ENCODE results near the gene CAPN12.
"Not testable (repeated sequence)": the region's sequence is repeated elsewhere in the genome, so short reads cannot be mapped to it uniquely, and the experiment has no call there.

The CAPN12 gene

GRCh38 chr19:38744298-38744681 is at the start of gene CAPN12:
TSS of gene CAPN12 (minus strand) at chr19:38744474. CDS start at chr19:38744165, 309 bp downstream.
- no peak for DNase-seq (ENCODE audit: low spot score)

GRCh38 chr19:38793671-38794070 is 49.4 kb upstream of the CAPN12 start:
- no peak for DNase-seq (ENCODE audit: low spot score)

DNA sequence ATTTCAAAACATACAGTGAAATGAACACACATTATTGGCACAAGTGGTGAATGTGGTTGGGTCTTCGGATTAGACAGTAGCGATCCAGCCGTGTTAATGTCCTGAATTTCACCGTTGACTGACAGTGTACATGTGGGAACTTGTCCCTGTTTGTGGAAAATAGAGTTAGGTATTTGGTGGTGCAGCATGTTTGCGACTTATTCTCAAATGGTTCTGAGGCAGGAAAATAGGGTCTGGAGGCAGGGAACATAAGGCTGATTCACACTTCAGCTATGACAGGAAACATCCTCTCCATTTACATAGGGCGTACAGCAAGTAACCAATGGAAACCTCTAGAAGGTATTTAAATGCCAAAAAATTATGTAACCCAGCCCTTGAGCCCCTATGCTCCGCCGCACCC is 48.9 kb upstream of the CAPN12 start:
- DNase-seq (ENCODE audit: low spot score) = no peak

DNA sequence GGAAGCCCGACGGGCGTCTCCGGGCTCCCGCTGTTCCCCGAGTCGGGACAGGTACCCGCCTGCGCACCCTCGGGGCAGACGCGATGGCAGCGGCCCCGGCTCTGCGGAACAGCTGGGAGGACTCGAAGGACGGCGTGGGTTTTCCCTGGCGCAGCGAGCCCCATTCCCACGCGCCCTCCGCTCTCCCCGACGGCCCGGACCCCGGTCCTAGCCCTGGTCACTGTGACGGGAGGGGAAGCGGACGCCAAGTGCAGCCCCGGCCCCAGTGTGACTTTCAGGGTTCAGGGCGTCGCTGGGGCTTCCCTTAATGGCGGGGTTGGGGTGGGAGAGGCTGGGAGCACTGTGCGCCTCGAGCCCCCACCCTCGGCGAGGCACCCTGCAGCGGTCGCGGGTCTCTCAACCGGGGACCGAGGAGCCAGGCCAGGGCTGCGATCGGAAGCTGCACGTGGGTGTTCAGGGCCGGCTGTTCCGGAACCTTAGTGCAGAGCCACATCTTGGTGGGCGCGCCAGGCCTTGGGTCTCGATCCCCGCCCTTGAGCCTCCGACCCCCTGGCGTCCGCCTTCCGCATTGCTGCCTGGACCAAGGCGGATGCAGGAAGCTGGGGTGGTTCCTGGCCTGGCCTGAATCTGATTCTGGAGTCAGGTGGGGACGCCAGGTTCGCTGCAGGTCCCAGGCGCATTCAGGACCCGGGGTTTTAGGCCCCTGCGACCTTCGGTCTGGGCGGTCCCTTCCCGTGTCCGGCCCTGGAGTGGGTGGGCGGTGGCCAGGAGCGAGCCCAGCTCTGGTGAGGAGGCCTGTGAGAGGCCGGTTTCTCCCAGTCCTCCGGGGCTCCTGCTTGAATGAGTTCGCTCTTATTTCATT is 48.2 kb upstream of the CAPN12 start:
- no peak for DNase-seq (ENCODE audit: low spot score)

- not testable (repeated sequence) for DNase-seq (ENCODE audit: low spot score)
Observed at GRCh38 chr19:38791451-38792064, 47.3 kb upstream of the CAPN12 start.

GRCh38 chr19:38790507-38791403 is 46.5 kb upstream of the CAPN12 start:
- not testable (repeated sequence) for DNase-seq (ENCODE audit: low spot score)

- no peak for DNase-seq (ENCODE audit: low spot score)
Observed at GRCh38 chr19:38788478-38789243, 44.4 kb upstream of the CAPN12 start, which contains the start of gene LGALS7B. TSS of gene LGALS7B (plus strand) at chr19:38789200. CDS start at chr19:38789227, 27 bp downstream.

- DNase-seq (ENCODE audit: low spot score) = no peak
Observed at GRCh38 chr19:38786572-38787265, 42.4 kb upstream of the CAPN12 start.

- DNase-seq (ENCODE audit: low spot score) = not testable (repeated sequence)
Observed at GRCh38 chr19:38786061-38786460, 41.8 kb upstream of the CAPN12 start.

- no peak for DNase-seq (ENCODE audit: low spot score)
Observed at GRCh38 chr19:38785187-38785699, 41.0 kb upstream of the CAPN12 start.

GRCh38 chr19:38784224-38784623 is 40.0 kb upstream of the CAPN12 start:
- no peak for DNase-seq (ENCODE audit: low spot score)

GRCh38 chr19:38782212-38782611 is 37.9 kb upstream of the CAPN12 start:
- not testable (repeated sequence) for DNase-seq (ENCODE audit: low spot score)

- DNase-seq (ENCODE audit: low spot score) = no peak
Observed at GRCh38 chr19:38781058-38781457, 36.8 kb upstream of the CAPN12 start.

DNA sequence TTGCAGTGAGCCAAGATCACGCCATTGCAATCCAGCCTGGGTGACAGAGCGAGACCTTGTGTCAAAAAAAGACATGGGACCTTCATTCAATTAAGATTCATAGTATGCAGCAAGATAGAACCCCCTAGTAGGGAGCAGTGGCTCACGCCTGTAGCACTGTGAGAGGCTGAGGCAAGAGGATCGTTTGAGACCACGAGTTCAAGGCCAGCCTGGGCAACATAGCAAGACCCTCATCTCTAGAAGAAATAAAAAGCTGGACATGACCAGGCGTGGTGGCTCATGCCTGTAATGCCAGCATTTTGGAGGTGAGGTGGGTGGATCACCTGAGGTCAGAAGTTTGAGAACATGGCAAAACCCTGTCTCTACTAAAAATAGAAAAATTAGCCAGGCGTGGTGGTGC is 36.2 kb upstream of the CAPN12 start:
- DNase-seq (ENCODE audit: low spot score) = no peak

DNA sequence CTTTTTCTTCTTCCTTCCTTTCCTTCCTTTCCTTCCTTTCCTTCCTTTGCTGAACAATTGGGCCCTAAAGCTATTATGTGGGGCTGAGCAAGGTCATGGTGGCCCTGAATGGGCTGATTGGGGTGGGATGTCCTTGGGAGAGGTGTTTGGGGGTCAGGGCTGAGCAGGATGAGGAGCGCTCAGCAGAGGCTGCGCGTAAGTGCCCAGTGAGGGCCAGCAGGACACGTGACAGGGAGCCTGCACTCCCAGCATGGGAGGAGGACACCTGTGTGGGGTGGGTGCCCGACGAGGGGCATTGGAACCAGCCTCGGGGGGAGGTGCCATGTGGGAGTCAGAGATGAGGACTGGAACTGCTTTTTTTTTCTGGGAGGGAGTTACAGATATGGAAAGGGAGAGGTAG is 34.5 kb upstream of the CAPN12 start:
- no peak for DNase-seq (ENCODE audit: low spot score)

DNA sequence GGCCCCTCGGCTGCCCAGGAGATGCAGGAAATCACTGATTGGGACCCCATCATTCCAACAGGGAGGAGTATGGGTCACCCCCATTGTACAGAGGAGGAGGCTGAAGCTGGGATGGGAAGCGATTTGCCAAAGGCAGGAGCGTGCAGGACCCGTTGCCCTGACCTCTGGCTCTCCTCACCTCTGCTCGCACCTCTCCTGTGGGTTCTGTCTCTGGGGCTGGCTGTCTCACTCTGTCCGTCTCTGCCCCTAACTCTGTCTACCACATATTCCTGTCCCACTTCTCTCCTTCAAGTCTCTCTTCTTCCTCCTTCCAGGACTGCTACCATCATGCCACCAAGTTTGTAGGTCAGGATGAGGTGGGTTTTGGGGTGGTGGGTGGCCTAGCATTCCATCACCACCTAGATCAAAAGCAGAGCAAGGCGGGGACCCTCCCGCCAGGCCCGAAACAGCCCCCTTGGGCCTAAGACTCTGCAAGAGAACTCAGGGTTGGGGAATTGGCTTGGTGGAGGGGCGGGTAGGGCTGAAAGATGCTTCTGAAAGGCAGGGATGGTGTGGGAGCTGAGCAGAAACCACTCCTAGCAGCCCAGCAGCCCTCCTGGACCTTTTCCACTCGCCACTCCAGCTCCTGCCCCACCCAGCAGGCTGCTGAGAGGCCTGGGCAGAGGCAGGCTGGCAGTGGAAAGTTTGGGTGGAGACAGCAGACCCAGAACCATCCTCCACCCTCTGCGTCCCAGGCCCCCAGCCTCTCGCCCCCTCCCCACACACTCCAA is 30.1 kb upstream of the CAPN12 start:
- no peak for DNase-seq (ENCODE audit: low spot score)

DNA sequence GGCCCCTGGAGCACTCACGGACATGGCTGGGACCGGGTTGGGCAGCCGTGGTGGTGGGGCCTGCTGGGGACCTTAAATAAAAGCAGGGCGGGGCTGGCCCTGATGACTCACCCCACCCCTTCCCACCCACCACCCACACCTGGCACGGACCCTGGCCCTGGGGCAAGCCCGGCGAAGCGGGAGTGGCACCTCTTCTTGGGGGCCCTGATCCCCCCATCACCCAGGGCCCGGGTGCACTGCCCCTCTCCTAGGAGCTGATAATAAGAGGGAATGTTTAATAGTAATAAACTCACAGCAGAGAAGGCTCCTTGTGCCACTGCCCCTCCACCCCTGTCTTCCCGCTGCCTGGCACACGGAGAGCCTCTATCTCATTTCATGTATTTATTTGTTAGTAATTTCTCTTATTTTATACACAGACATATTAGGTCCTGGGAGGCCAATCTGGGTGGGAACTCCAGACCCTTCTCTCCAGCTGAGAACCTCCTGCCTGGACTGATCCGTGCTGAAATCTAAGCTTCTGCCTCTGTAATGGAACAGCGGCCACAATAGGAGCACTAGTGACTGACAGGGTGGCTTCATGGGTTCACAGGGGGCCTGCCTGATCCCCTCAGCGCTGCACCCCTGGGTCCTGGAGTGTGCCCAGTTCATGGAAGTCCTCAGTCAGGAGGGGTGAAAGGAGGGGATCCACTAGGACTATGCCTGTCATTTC is 29.3 kb upstream of the CAPN12 start, which contains the start of gene LGALS7:
Gene LGALS7, minus strand, starts transcription at position 49 of the 709 bp plus-strand sequence. Its CDS starts 25 bp downstream, at position 24.
- DNase-seq (ENCODE audit: low spot score) = no peak

- DNase-seq (ENCODE audit: low spot score) = not testable (repeated sequence)
Observed at GRCh38 chr19:38771569-38771968, 27.3 kb upstream of the CAPN12 start.

DNA sequence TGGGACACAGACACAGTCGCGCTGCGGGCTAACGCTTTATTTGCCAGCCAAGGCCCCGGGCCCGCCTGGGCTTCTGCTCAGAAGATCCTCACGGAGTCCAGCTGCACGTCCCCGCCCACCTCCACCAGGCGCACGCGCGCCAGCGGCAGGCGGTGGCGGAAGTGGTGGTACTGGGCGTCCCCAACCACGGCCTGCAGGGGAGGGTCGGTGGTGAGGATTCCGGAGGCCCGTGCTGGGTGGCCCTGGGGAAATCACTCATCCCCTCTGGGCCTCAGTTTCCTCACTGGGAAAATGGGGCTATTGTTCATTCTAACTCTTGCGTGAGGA is 26.6 kb upstream of the CAPN12 start:
- DNase-seq (ENCODE audit: low spot score) = not testable (repeated sequence)

Data from COLO829 (cell line).